ENCODE measurements around the gene ELOA. TPM values are rescaled to one million over a fixed set of nuclear protein-coding genes. Genes with fewer than 3 reads are reported as not detected.

Gene ELOA, protein sequence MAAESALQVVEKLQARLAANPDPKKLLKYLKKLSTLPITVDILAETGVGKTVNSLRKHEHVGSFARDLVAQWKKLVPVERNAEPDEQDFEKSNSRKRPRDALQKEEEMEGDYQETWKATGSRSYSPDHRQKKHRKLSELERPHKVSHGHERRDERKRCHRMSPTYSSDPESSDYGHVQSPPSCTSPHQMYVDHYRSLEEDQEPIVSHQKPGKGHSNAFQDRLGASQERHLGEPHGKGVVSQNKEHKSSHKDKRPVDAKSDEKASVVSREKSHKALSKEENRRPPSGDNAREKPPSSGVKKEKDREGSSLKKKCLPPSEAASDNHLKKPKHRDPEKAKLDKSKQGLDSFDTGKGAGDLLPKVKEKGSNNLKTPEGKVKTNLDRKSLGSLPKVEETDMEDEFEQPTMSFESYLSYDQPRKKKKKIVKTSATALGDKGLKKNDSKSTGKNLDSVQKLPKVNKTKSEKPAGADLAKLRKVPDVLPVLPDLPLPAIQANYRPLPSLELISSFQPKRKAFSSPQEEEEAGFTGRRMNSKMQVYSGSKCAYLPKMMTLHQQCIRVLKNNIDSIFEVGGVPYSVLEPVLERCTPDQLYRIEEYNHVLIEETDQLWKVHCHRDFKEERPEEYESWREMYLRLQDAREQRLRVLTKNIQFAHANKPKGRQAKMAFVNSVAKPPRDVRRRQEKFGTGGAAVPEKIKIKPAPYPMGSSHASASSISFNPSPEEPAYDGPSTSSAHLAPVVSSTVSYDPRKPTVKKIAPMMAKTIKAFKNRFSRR
- 22.9 and 27.3 TPM in 2 replicates for total RNA-seq

DNA sequence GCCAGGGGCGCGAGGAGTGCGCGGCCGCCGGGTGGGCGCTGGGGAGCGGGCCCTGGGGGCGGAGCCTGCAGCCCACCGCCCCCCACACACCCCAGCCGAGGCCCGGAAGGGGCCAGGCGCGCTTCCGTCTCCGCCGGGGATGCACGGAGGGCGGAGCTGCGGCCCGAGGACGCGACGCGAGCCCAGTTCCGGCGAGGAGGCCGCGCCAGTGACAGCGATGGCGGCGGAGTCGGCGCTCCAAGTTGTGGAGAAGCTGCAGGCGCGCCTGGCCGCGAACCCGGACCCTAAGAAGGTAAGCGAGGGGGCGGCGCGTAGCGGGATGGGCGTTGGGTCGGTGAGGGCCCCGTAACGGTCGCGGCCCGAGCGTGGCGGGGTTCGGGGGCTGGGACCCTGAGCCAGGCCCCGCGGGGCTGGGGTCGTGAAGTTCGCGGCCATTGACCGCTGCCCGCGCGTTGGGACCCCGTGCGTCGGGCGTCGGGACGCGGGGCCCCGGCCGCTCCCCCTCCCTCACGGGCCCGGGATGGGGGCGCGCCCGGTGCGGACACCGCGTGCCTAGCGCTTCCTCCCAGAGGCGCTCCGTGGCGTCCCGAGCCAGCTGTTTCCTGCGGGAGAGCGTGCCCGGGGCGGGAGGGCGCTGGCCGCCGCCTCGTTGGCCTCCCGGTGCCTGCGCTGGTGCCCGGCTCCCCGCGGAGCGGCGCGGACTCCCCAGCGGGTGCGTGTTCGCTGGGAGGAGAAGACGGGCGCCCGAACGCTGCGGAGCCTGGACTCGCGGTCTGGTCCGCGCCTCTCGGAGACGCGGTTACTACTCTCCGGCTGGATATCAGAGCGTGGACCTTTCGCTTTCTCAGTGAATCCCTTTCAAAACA lies at the start of gene ELOA:
Gene ELOA, plus strand, starts transcription at position 185 of the 866 bp plus-strand sequence. Its CDS starts 33 bp downstream, at position 218.
- DNase-seq (ENCODE audit: low read depth, low spot score): no peak

- DNase-seq (ENCODE audit: low read depth, low spot score): no peak
These were observed 49.7 kb upstream of the ELOA start for GRCh38 chr1:23693599-23693998.

DNA sequence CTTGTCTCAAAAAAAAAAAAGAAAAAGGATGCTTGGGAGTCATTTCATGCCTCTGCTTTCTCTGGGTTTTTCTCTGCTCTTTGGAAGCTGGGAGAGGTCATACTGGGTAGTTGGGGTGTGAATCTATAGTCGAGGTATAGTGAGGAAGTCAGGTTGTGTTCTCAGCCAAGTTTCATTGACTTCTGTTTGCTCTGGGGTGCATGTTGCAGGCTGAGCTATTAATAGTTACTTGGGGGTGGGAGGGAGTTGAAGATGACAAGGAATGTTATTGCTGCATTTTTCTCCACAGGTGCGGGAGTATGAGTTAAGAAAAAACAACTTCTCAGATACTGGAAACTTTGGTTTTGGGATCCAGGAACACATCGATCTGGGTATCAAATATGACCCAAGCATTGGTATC lies 48.9 kb upstream of the ELOA start:
- no peak for DNase-seq (ENCODE audit: low read depth, low spot score)

DNA sequence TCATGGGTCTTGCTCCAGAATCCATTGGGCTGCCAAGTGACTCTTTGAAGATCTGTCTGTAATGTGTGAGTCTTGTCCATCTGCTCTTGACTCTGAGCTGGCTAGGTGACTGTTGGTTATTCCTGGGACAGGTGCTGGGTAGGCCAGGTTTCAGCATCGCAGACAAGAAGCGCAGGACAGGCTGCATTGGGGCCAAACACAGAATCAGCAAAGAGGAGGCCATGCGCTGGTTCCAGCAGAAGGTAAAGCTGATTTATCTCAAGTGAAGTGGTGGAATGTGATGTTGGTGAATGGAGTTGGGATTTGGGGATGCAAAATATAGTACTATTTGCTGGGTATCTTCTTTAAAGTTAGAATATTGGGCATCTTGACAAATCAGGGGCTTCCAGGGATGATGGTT lies 47.6 kb upstream of the ELOA start:
- no peak for DNase-seq (ENCODE audit: low read depth, low spot score)

DNA sequence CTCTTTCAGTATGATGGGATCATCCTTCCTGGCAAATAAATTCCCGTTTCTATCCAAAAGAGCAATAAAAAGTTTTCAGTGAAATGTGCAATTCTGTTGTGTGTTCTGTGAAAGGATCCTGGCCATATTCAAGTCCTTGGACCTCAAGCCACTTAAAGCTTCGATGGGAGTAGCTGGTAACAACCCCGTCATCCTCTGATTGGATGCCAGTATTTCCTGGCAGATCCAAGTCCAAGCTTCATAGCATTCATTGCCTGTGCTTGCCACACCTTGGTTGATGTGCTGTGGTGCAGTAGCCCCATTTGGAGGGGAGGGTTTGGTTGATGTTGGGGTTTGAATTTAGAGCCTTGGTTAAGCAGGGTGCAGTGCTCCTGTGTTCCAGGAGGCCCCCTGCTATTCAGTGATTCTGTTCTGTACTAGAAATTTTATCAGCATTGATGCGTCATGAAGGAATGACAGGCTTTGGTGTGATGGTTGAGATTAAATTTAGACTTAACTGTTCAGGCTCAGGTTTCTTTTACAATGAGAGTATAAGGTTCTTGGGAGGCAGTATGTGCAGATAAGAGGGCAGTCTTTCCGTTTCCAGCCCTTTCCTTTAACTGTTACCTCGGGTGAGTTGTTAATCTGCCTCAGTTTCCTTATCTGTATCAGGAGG lies 46.8 kb upstream of the ELOA start:
- DNase-seq (ENCODE audit: low read depth, low spot score): no peak

DNA sequence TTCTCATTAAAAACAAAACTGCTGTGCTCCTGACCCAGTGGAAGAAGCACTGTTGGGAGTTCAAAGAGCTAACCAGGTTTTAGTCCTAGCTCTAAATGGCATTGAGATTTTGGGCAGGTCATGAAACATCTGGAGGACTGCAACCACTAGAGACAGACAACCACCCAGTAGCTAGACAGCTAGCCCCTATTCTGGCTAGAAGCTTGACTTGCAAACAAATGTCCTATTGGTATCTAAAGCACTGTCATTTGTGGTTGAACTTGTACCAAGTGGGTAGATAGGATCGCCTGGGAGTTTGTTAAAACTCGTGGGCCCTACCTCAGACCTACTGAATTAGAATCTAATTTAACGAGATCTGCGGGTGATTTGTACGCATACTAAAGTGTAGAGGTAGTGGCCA lies 44.8 kb upstream of the ELOA start:
- no peak for DNase-seq (ENCODE audit: low read depth, low spot score)

DNA sequence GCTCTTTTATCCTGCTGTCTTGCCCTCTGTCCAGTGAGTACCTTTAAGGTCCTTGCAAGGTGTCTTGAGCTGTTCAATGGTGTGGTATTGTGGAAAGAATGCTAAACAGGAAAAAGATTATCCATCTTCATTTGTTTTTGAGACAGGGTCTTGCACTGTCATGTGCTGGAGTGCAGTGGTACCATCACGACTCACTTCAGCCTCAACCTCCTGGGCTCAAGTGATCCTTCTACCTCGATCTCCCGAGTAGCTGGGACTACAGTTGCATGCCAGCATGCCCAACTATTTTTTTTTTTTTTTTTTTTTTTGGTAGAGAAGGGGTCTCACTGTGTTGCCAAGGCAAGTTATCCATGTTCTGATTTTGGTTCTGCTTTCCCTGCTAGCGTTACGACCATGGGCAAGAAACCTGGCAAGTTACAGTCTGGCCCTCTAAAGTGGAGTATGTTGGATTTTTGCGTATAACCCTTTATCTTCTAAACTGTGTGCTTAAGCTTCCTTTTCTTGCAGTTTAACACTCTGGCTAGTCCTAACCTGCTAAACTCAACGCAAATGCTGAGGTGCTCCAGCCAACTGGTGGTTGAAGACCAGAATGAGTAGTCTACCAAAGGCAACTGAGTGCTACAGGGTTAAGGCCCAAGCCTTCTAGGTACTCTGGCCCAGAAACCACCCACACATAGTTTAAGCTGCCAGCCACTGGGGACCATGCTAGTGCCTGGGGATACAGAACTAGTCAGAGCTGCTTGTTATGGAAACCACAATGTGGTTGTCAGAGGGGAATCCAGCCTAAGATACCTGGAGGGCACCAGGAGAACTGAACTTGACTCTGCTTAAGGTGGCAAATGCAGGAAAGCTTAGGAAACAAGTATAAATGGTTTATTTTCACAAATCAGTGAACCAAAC lies 43.7 kb upstream of the ELOA start:
- no peak for DNase-seq (ENCODE audit: low read depth, low spot score)

- DNase-seq (ENCODE audit: low read depth, low spot score): no peak
These were observed 42.0 kb upstream of the ELOA start for GRCh38 chr1:23701310-23701709.

DNA sequence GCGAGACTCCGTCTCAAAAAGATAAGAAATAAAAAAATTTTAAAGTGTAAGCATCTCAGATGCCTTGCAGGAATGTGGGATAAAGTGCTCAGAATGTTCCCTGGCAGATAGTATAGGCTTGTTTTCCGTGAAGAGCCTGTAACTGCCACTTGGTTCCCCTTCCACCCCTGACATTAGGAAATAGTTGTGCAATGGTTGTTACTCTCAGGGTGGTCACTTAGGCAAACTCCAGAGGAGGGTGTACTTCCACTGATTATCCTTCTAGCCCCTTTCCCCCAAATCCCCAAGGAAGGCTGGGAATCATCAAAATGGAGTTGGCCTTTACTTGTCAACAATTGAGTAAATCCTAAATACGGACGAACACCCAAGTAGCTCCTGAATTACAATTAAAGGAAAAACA lies 41.3 kb upstream of the ELOA start:
- no peak for DNase-seq (ENCODE audit: low read depth, low spot score)

DNA sequence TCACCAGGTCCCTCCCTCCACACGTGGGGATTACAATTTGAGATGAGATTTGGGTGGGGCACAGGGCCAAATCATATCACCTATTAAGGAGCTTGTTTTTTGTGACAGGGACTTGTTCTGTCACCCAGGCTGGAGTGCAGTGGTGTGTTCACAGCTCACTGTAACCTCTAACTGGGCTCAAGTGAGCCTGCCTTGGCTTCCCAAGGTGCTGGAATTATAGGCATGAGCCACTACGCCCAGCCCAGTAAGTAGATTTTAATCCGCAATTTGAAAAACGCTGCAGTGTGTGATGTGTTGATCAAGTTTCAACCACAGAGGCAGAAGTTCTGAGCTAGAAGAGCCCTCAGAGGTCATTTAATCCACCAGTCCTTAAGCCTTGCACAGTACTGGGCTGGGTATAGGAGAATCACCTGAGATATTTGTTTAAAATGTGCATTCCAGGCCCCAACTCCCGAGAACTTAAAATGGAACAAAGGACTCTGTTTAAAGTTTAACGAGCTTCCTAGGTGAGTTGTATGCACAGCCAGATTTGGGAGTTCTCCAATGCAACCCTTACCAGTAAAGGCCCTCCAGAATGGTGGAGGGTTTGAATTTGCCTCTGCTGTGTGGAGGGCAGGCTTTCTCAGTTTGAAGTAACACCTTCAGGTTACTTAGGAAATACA lies 38.3 kb upstream of the ELOA start:
- DNase-seq (ENCODE audit: low read depth, low spot score): no peak

DNA sequence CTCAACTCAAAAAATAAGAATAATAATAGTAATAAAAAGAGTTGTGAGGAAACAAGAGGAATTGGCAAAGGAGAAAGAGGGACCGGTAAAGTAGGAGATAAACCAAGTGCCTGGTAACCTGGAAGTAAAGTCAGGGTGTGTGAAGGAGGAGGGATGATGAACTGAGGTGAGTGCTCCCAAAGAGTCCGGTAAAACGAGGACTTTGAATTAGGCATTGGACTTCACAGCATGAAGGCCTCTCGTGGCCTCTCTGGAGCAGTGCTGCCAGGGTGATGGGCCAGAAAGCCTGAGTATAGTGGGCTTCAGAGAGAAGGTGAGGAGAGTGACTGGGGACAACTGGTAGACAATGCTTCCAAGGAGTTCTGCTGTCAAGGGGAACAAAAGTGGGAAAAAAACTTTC lies 34.0 kb upstream of the ELOA start:
- no peak for DNase-seq (ENCODE audit: low read depth, low spot score)

DNA sequence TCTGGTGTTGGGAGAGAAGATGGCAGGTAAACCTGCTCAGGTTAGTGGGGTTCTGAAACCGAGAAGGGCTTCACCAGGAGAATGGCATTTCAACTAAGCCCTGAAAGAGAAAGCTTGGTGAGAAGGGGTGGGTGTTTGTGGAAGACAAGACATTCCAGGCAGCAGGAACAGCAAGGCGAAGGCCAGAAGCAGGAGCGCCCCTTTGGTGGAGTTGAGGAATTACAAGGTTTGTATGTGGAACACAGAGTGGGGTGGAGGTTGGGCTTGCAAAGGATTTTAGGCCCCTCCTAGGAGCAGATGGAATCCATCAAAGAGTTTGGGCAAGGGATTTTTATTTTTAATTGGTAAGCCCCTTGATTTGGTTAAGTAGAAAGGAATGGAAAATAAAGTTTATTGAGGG lies 24.8 kb upstream of the ELOA start:
- DNase-seq (ENCODE audit: low read depth, low spot score): no peak

GRCh38 chr1:23719162-23719820 lies 24.0 kb upstream of the ELOA start:
- DNase-seq (ENCODE audit: low read depth, low spot score): no peak

DNA sequence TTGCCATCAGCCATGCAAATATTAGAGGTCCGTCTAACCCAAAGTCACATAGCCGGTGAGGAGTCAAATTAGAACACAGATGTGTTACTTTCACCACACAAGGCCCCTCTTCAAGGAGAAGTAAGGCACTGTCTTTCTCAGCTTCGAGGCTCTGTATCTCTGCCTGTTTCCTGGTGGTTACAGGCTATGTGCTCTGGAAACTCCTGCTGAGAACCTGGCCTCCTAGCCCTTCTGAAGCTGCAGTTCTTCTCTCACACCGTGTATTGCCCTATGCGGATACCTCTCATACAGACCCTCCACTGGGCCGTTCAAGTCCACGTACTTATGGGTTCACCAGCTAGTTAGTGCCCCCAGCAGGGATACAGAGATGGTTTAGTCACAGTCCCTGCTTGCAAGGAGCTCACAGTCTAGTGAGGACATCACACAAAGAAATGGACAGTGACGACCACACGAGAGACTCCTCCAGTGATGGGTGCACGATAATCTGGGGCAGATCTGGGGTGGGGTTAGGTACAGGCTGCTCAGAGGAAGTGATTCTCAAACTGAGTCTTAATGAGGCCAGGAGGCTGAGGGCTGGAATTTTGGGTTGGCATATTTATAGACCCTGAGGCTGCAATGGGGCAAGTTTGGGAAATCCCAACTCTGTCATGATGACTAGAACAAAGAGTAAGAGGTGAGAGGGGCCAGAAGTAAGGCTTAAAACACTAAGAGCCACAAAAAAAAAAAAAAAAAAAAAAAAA lies 22.8 kb upstream of the ELOA start:
- DNase-seq (ENCODE audit: low read depth, low spot score): no peak

DNA sequence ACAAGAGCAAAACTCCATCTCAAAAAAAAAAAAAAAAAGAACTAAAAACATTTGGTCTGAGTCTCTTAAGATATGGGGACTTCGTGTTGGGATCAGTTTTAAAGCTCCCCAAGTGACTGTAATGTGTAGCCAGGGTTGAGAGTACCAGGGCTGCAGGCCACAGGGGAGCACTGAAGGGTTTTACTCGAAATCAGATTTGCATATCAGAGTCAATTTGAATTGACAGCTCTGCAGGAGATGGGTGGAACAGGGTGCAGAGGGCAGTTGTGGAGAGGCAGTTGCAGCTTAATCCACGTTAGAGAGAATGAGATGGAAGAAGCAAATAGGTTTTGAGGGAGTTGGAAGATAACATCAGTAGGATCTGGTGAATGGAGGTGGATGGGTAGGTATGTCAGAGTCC lies 20.6 kb upstream of the ELOA start:
- no peak for DNase-seq (ENCODE audit: low read depth, low spot score)

DNA sequence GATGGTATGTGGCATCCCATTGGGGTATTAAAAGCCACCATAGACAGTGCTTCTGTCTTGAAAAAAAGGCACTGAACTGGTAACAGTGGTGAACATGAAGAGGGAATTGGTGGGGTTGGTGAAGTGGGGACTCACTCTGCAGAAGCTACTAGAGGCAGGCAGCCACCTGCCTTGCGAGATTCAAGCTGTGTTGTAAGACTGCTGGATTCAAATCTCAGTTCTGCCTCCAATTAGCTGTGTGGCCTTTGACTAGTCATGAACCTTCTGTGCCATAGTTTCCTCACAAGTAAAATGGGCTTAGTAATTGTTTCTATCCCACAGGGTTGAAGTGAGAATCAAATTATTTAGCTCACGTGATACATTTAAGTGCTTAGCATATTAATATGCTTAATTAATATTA lies 16.6 kb upstream of the ELOA start:
- no peak for DNase-seq (ENCODE audit: low read depth, low spot score)

DNA sequence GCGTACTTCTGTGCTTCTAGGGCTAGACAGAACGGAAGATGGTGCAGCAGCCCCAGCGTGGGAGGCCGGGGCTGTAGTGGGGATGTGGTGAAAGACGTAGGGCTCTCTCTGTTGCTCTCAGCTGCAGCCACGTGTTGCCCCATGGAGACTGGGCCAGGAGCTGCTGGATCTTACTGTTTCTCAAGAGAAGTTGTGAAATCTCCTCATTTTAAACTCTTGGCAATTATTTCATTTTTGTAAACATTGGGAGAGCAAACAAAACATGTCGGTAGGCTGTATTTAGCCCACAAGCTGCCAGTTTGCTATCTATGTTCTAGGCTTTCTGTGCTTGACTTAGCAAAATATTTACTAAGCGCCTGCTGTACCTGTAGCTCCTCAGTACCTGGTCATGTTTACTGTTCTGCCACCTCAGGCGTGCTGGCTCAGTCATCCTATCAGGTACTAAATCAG lies 15.9 kb upstream of the ELOA start:
- no peak for DNase-seq (ENCODE audit: low read depth, low spot score)
